KMS-11 (cell line): ENCODE results near the gene FGB.

Source experiments
- H2AFZ ChIP-seq: fragments of 200-600 bp; sonication (generic); 2 replicates; pipeline ENCODE4 v1.6.1; 2016; ENCODE audit warnings: antibody characterized with exemption, mixed run types, low read depth
- H3K27ac ChIP-seq: fragments of 200-600 bp; sonication (generic); 2 replicates; pipeline ENCODE4 v1.6.1; 2016; ENCODE audit warnings: mild to moderate bottlenecking, mixed run types
- H3K27me3 ChIP-seq: fragments of 200-600 bp; sonication (generic); 2 replicates; pipeline ENCODE4 v1.6.1; 2017; ENCODE audit warnings: mild to moderate bottlenecking, low read depth, mixed run types, moderate library complexity; ENCODE audit not compliant: insufficient read depth
- H3K36me3 ChIP-seq: fragments of 200-600 bp; sonication (generic); 2 replicates; pipeline ENCODE4 v1.6.1; 2017; ENCODE audit warnings: mild to moderate bottlenecking, mixed run types; ENCODE audit not compliant: insufficient read depth
- H3K4me1 ChIP-seq: fragments of 200-600 bp; sonication (generic); 2 replicates; pipeline ENCODE4 v1.6.1; 2016; ENCODE audit warnings: mild to moderate bottlenecking, low read depth, mixed run types; ENCODE audit not compliant: poor library complexity, severe bottlenecking
- H3K4me2 ChIP-seq: fragments of 200-600 bp; sonication (generic); 2 replicates; pipeline ENCODE4 v1.7.0; 2016; ENCODE audit warnings: mild to moderate bottlenecking, mixed run types
- H3K4me3 ChIP-seq: fragments of 200-600 bp; sonication (generic); IDR thresholded peaks from 2 replicates; pipeline ENCODE4 v1.6.1; 2017; ENCODE audit warnings: low read depth, low read length, mixed read lengths; ENCODE audit not compliant: insufficient read depth
- H3K79me2 ChIP-seq: fragments of 200-600 bp; sonication (generic); 2 replicates; pipeline ENCODE4 v1.6.1; 2016; ENCODE audit warnings: low read depth, mixed run types; ENCODE audit not compliant: insufficient read depth
- H3K9ac ChIP-seq: fragments of 200-600 bp; sonication (generic); 2 replicates; pipeline ENCODE4 v1.6.1; 2016; ENCODE audit warnings: mild to moderate bottlenecking, mixed run types
- H4K20me1 ChIP-seq: fragments of 200-600 bp; sonication (generic); 2 replicates; pipeline ENCODE4 v1.6.1; 2016; ENCODE audit warnings: mild to moderate bottlenecking, mixed run types; ENCODE audit not compliant: insufficient read depth
- TF ChIP-seq, protein P1 (sequence below): fragments of 200-600 bp; sonication (generic); conservative IDR thresholded peaks from 2 replicates; pipeline ENCODE4 v1.6.1; 2017; ENCODE audit warnings: low read depth, mild to moderate bottlenecking, antibody characterized with exemption, low read length, moderate library complexity, mixed read lengths

FGB gene

DNA sequence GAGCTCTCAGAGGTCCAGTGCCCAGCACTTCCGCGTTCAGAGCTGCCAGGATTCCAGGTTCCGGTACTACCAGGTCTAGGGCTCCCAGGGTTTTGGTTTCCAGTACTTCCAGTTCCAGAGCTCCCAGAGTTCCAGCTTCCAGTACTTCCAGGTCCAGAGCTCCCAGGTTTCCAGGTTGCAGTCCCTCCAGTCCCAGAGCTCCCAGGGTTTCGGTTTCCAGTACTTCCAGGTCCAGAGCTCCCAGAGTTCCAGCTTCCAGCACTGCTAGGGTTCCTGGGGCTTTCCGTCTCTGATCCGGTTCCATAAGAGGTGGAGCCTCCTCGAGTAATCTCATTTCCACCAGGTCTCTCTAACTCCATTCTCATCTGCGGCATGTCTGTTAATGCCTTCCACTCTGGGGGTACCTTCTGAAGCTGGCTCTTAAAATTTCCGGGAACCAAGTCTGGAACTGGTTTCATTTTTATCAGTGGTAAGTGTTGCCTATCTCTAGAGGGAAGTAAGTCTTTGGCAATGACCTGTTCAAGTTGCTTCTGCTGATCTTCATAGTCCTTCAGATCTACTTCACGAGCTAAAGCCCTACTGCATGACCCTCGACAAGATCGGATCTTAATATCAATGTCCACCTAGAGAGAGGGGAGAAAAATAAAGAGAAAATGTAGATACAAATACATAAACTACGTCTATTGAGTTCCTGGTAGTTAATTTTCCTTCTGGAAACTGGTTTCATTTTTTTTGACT is 23.7 kb downstream of the FGB start:
- H3K27me3 ChIP-seq, result no peaks in the 10 kb centered on the region
- no peaks in the 10 kb centered on the region for H4K20me1 ChIP-seq
- no peak overlapping the region for H3K27ac ChIP-seq
- H3K4me2 ChIP-seq, result no peak overlapping the region
- TF ChIP-seq, protein P1, sequence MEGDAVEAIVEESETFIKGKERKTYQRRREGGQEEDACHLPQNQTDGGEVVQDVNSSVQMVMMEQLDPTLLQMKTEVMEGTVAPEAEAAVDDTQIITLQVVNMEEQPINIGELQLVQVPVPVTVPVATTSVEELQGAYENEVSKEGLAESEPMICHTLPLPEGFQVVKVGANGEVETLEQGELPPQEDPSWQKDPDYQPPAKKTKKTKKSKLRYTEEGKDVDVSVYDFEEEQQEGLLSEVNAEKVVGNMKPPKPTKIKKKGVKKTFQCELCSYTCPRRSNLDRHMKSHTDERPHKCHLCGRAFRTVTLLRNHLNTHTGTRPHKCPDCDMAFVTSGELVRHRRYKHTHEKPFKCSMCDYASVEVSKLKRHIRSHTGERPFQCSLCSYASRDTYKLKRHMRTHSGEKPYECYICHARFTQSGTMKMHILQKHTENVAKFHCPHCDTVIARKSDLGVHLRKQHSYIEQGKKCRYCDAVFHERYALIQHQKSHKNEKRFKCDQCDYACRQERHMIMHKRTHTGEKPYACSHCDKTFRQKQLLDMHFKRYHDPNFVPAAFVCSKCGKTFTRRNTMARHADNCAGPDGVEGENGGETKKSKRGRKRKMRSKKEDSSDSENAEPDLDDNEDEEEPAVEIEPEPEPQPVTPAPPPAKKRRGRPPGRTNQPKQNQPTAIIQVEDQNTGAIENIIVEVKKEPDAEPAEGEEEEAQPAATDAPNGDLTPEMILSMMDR, result no peak
- H3K4me3 ChIP-seq, result no peak overlapping the region
- H3K4me1 ChIP-seq, result no peaks in the 10 kb centered on the region
- H3K36me3 ChIP-seq, result no peaks in the 10 kb centered on the region
- no peak overlapping the region for H3K9ac ChIP-seq
- H3K79me2 ChIP-seq, result no peaks in the 10 kb centered on the region
- H2AFZ ChIP-seq, result no peak overlapping the region

DNA sequence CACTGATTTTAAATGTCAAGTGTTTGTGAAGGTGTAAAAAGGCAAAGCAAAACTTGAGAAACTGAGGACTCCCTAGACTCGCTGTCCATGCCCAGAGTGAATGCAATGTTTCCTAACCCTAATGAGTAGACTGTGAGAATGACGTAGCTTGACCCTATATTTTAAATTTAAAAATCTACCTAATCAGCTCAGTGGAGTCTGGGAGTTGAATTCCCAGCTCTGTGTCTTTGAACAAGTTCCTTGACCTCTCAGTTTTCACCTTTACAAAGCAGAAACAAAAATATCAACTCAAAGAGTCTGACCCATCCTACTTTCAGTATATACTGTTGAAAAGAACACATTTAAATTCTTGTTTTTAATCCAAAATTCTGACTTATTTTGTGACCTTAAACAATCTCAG is 25.4 kb downstream of the FGB start:
- Histone ChIP-seq H3K79me2 (no peaks in the 10 kb centered on the region), H3K36me3 (no peaks in the 10 kb centered on the region), H3K4me3 (no peak overlapping the region), H3K4me2 (no peak overlapping the region), H2AFZ (no peak overlapping the region), H4K20me1 (no peaks in the 10 kb centered on the region), H3K27me3 (no peaks in the 10 kb centered on the region), H3K9ac (no peak overlapping the region), H3K4me1 (no peaks in the 10 kb centered on the region), H3K27ac (no peak overlapping the region)
- TF ChIP-seq, protein P1, result no peak

DNA sequence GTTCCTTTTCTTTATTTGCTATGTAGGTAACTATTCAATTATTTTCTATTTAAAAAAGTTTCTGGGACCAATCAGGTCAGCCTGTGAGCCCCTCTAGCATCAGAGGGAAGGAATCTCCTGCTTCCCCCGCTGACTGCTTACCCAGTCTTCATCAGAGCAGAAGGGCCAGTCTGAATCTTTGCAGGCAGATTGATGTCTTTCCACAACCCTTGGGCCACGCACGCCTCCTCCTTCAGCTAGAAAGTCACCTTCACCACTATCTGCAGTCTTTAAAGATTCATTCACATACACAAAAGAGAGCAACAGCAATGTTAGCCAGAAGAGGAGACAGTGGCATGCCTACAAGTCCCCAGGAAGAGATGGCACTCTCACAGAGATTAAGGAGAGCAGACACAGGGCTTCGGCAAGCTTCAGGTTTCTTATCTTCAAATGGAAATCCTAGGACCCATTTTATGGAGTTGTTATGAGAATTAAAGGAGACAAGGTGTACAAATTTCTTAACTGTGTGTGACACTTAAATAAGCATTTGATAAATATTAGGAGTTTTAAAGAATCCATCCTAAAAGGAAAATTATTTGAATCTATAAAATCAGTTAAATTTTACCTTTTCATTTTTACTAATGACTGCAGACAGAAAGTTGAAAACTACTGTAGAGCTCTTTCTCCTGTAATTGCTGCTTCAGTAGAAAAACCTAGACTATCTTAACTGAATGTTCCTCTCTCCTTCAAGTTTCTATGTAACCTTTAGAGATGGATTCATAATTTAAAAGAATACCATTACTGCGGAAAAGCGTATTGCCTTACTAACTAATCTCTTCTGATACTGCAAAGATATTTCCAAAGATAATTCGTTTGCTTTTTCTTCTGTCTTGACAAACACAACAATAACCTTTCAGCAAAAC is 26.7 kb downstream of the FGB start:
- H3K4me1 ChIP-seq, result no peaks in the 10 kb centered on the region
- no peak overlapping the region for H3K4me2 ChIP-seq
- no peaks in the 10 kb centered on the region for H3K27me3 ChIP-seq
- no peak overlapping the region for H3K4me3 ChIP-seq
- H3K9ac ChIP-seq, result no peak overlapping the region
- no peak overlapping the region for H2AFZ ChIP-seq
- no peaks in the 10 kb centered on the region for H3K36me3 ChIP-seq
- TF ChIP-seq, protein P1, result no peak
- H3K27ac ChIP-seq, result no peak overlapping the region
- no peaks in the 10 kb centered on the region for H3K79me2 ChIP-seq
- H4K20me1 ChIP-seq, result no peaks in the 10 kb centered on the region

DNA sequence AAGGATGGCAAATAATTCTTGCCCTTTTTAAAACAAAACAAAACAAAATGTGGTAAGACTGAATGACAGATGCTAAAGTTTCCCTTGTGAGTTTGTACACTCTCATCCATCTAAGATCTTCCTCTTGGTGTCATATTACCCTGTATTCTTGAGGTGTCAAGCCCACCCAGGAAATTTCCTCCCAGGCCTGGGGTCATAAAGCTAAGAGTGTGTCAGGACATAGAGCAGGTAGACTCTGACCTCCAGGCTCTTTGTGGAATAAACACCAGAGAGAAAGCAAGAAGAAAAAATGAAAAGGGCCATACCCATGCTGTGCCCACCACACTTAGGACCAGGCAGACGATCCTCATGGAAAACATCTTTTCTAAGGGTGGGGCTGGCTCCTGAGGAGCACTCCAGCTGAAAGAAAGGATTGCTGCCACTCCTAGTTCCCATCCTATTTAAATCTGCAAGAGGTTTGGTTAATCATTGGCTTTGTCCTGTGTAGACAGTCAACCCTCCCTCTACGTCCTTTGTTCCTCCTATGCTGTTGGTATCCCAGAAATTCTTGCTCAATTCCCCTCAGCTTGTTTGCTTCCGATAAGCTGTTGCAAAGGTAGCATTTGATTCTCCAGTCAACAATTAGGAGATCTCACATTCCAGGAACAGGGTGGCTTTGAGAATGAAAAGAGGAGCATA is 27.7 kb downstream of the FGB start, which contains the start of gene FGA:
Gene FGA (minus strand): TSS at position 414 of the 678 bp plus-strand sequence. CDS start 55 bp downstream, at position 359.
- Histone ChIP-seq H2AFZ (no peak within 1 kb of the TSS), H3K4me3 (no peak within 1 kb of the TSS), H3K4me2 (no peak within 1 kb of the TSS), H3K27ac (no peak within 1 kb of the TSS), H3K27me3 (no peaks in the 10 kb centered on the region), H3K4me1 (no peaks in the 10 kb centered on the region), H3K36me3 (no peaks in the 10 kb centered on the region), H3K9ac (no peak within 1 kb of the TSS), H4K20me1 (no peaks in the 10 kb centered on the region), H3K79me2 (no peaks in the 10 kb centered on the region)
- TF ChIP-seq, protein P1, result no peak
